Smooth muscle cell (in vitro differentiated cells): ENCODE measurements around the gene CD24. TPM values are rescaled to one million over a fixed set of nuclear protein-coding genes. Genes with fewer than 3 reads are reported as not detected.
"Not testable (repeated sequence)": the region's sequence is repeated elsewhere in the genome, so short reads cannot be mapped to it uniquely, and the experiment has no call there.

ENCODE experiments used
- DNase-seq: peaks from one replicate; lab custom pipeline; 2025; ENCODE audit not compliant: unreplicated experiment; lab: John Stamatoyannopoulos, UW
- H2AFZ ChIP-seq: fragments of 200-600 bp; sonication (generic); 2 replicates; pipeline ENCODE4 v1.6.0; 2016; ENCODE audit warnings: antibody characterized with exemption, low read depth, mild to moderate bottlenecking
- H3F3A ChIP-seq: fragments of 200-600 bp; sonication (generic); 2 replicates; pipeline ENCODE4 v1.6.0; 2017; ENCODE audit warnings: antibody characterized with exemption, low read depth
- H3K27ac ChIP-seq: fragments of 200-600 bp; sonication (generic); 2 replicates; pipeline ENCODE4 v1.5.1; 2016; ENCODE audit warnings: low read depth, mild to moderate bottlenecking
- H3K27me3 ChIP-seq: fragments of 200-600 bp; sonication (generic); 2 replicates; pipeline ENCODE4 v1.6.1; 2016; ENCODE audit warnings: low read depth, mild to moderate bottlenecking
- H3K36me3 ChIP-seq: fragments of 200-600 bp; sonication (generic); 2 replicates; pipeline ENCODE4 v1.5.1; 2016; ENCODE audit warnings: low read depth
- H3K4me1 ChIP-seq: fragments of 200-600 bp; sonication (generic); 2 replicates; pipeline ENCODE4 v1.5.1; 2016; ENCODE audit warnings: low read depth
- H3K4me2 ChIP-seq: fragments of 200-600 bp; sonication (generic); 2 replicates; pipeline ENCODE4 v1.6.0; 2016; ENCODE audit warnings: mild to moderate bottlenecking
- H3K4me3 ChIP-seq: fragments of 200-600 bp; sonication (generic); 2 replicates; pipeline ENCODE4 v1.5.1; 2016; ENCODE audit warnings: mild to moderate bottlenecking
- H3K79me2 ChIP-seq: fragments of 200-600 bp; sonication (generic); 2 replicates; pipeline ENCODE4 v1.6.0; 2016; ENCODE audit warnings: low read depth, mild to moderate bottlenecking
- H3K9ac ChIP-seq: fragments of 200-600 bp; sonication (generic); 2 replicates; pipeline ENCODE4 v1.6.0; 2016; ENCODE audit warnings: low read depth
- H3K9me3 ChIP-seq: fragments of 200-600 bp; sonication (generic); replicated peaks from 2 replicates; pipeline ENCODE4 v1.5.1; 2016; ENCODE audit warnings: low read depth
- H4K20me1 ChIP-seq: fragments of 200-600 bp; sonication (generic); 2 replicates; pipeline ENCODE4 v1.6.0; 2016; ENCODE audit warnings: low read depth
- CTCF ChIP-seq: fragments of 200-600 bp; sonication (generic); IDR thresholded peaks from 2 replicates; pipeline ENCODE4 v1.5.1; 2017; ENCODE audit warnings: borderline replicate concordance, mild to moderate bottlenecking, antibody characterized with exemption; ENCODE audit not compliant: insufficient read depth, poor library complexity, severe bottlenecking
- WGBS: methylation state at CpG from one replicate; pipeline ENCODE4 v1.1.7; 2016; ENCODE audit warnings: low lambda C conversion rate; 5-methylcytosine and 5-hydroxymethylcytosine counted together
- polyA plus RNA-seq: library from polyadenylated mRNA; unstranded; fragments of >200 nt; fragmentation: Nextera tagmentation; extraction: Ambion mirVana; gene quantifications from 2 replicates; pipeline ENCODE4 v1.2.1, GENCODE V29; 2016
- total RNA-seq: library from RNA; depleted of rRNA; stranded (reverse); fragments of >200 nt; gene quantifications from 2 replicates; pipeline ENCODE4 v1.2.3, GENCODE V29; 2014

CD24 gene
- total and polyA plus RNA-seq, 2 experiments from 2014 or later: 46.7 to 377 TPM

- Histone ChIP-seq H3K9me3 (no peaks in the 10 kb centered on the region), H2AFZ (no peak overlapping the region), H3K27me3 (peaks cover 56% of the 10 kb centered on the region), H3K4me3 (peak overlapping the region; percentile 70), H3K9ac (peak overlapping the region; percentile 56), H3K4me1 (peaks cover 4% of the 10 kb centered on the region), H3K36me3 (no peaks in the 10 kb centered on the region), H4K20me1 (peaks cover 24% of the 10 kb centered on the region), H3F3A (no peaks in the 10 kb centered on the region), H3K27ac (peak overlapping the region; percentile 44), H3K79me2 (peaks cover 5% of the 10 kb centered on the region), H3K4me2 (peak overlapping the region; percentile 84)
- DNase-seq: no peak
- TF ChIP-seq CTCF: no peak
- 1% methylated on average over 32 of the region's 32 CpGs for WGBS
These were observed 643 bp downstream of the CD24 start for GRCh38 chr6:106973836-106974335.

GRCh38 chr6:106973018-106973835 lies 1.3 kb downstream of the CD24 start:
- peaks cover 56% of the 10 kb centered on the region for H3K27me3 ChIP-seq
- H3K4me1 ChIP-seq: peaks cover 4% of the 10 kb centered on the region
- peak overlapping the region; percentile 84 for H3K4me2 ChIP-seq
- DNase-seq: no peak
- peaks cover 5% of the 10 kb centered on the region for H3K79me2 ChIP-seq
- H3K9me3 ChIP-seq: no peaks in the 10 kb centered on the region
- TF ChIP-seq CTCF: no peak
- peak overlapping the region; percentile 56 for H3K9ac ChIP-seq
- H3K4me3 ChIP-seq: peak overlapping the region; percentile 70
- WGBS: 1% methylated on average over 48 of the region's 49 CpGs
- H3F3A ChIP-seq: no peaks in the 10 kb centered on the region
- no peaks in the 10 kb centered on the region for H3K36me3 ChIP-seq
- H4K20me1 ChIP-seq: peaks cover 24% of the 10 kb centered on the region
- H3K27ac ChIP-seq: peak overlapping the region; percentile 44
- no peak overlapping the region for H2AFZ ChIP-seq

DNA sequence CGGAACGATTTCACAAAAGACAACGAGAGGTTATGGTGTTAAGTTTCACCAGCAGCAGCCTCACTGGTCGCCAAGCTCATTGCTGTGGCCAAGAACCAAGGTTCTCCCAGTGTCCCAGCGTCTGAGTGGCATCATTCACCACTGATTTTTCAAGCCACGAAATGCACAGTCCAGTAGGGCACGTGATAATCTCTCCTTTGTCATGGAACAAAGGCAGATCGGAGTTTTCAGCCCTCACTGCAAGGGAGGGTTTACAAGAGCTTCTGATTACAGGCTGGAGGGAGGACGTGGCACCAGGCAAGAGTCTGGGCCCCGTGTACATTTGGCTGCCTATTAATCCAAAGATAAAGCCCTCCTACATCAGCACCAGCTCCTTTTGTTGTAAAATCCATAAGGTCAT lies 2.0 kb downstream of the CD24 start:
- peak overlapping the region; percentile 56 for H3K9ac ChIP-seq

GRCh38 chr6:106970769-106971168 lies 3.8 kb downstream of the CD24 start:
- H3K4me1 ChIP-seq, H3K9me3 ChIP-seq, H3K4me2 ChIP-seq, H3F3A ChIP-seq, H3K79me2 ChIP-seq, DNase-seq, H3K4me3 ChIP-seq, H2AFZ ChIP-seq, H3K36me3 ChIP-seq, H3K27ac ChIP-seq, H3K9ac ChIP-seq: not testable (repeated sequence)
- Histone ChIP-seq H4K20me1 (peaks cover 24% of the 10 kb centered on the region), H3K27me3 (peaks cover 37% of the 10 kb centered on the region)
- WGBS: 91% methylated on average over 6 of the region's 6 CpGs

More for the DNA sequence above, 2.0 kb downstream of the CD24 start:
- Histone ChIP-seq H3K9me3 (no peaks in the 10 kb centered on the region), H3K4me2 (peak overlapping the region; percentile 84), H3K4me1 (peaks cover 4% of the 10 kb centered on the region), H4K20me1 (peaks cover 24% of the 10 kb centered on the region), H3F3A (no peaks in the 10 kb centered on the region), H3K27ac (peak overlapping the region; percentile 44), H3K36me3 (no peaks in the 10 kb centered on the region), H3K4me3 (peak overlapping the region; percentile 70), H3K27me3 (peaks cover 54% of the 10 kb centered on the region), H3K79me2 (peaks cover 5% of the 10 kb centered on the region), H2AFZ (no peak overlapping the region)
- no peak for DNase-seq
- TF ChIP-seq CTCF: no peak
- 5% methylated on average over 10 of the region's 10 CpGs for WGBS
